ENCODE data around the gene MICU1.

GRCh38 chr10:72541337-72541736, 84.5 kb downstream of the MICU1 start:
- TF ChIP-seq ZNF274 (IDR thresholded peaks at IDR 0.05; ENCODE audit: low read depth, low read length) (no peak), EZH2phosphoT487 (IDR thresholded peaks at IDR 0.05; ENCODE audit: borderline replicate concordance) (no peak), ATF3 (IDR thresholded peaks at IDR 0.05) (no peak), CTCF (IDR thresholded peaks at IDR 0.05 in 2 of 3, conservative IDR thresholded peaks at IDR 0.05 in 1 of 3; ENCODE audit: borderline replicate concordance in 1 of 3, insufficient read depth in 1 of 3, low read depth in 2 of 3, low read length in 2 of 3) (no peak), ZFX (IDR thresholded peaks at IDR 0.05) (no peak), POLR2A (IDR thresholded peaks at IDR 0.05; ENCODE audit: borderline replicate concordance, extremely low read depth, insufficient read depth, insufficient read length) (no peak), POLR2AphosphoS5 (IDR thresholded peaks at IDR 0.05; ENCODE audit: low read depth, low read length) (no peak), SP1 (IDR thresholded peaks at IDR 0.05; ENCODE audit: low read depth) (no peak), RAD21 (IDR thresholded peaks at IDR 0.05; ENCODE audit: low read depth) (no peak)

Measured in HCT116 (cell line).